Choroid plexus epithelial cell (primary cell): ENCODE measurements around the gene NTF4.
A peak's percentile ranks its signal among the peaks of the same experiment; 100 is the strongest.
"Not testable (repeated sequence)": the region's sequence is repeated elsewhere in the genome, so short reads cannot be mapped to it uniquely, and the experiment has no call there.

Experiments used
- DNase-seq: peaks from one replicate; pipeline ENCODE4 v3.0.0-alpha.2; 2010; ENCODE audit warnings: low read depth
- H3K4me3 ChIP-seq: 2 replicates; pipeline ENCODE4 v1.5.1; 2011; ENCODE audit warnings: low read depth, mild to moderate bottlenecking, control low read depth, low read length, moderate library complexity
- CTCF ChIP-seq: conservative IDR thresholded peaks from 2 replicates; pipeline ENCODE4 v1.5.1; 2011; ENCODE audit warnings: low read depth, mild to moderate bottlenecking, control low read depth, inconsistent platforms, low read length, moderate library complexity

The NTF4 gene

GRCh38 chr19:49057636-49058234, 6.9 kb downstream of the NTF4 start, which contains the start of gene CGB7:
Gene CGB7, minus strand, starts transcription at chr19:49057749. Its CDS starts 2,374 bp downstream, at chr19:49055375.
- DNase-seq, result peak; percentile 53
- no peak for TF ChIP-seq CTCF
- H3K4me3 ChIP-seq, result peak within 1 kb of the TSS; percentile 64

DNA sequence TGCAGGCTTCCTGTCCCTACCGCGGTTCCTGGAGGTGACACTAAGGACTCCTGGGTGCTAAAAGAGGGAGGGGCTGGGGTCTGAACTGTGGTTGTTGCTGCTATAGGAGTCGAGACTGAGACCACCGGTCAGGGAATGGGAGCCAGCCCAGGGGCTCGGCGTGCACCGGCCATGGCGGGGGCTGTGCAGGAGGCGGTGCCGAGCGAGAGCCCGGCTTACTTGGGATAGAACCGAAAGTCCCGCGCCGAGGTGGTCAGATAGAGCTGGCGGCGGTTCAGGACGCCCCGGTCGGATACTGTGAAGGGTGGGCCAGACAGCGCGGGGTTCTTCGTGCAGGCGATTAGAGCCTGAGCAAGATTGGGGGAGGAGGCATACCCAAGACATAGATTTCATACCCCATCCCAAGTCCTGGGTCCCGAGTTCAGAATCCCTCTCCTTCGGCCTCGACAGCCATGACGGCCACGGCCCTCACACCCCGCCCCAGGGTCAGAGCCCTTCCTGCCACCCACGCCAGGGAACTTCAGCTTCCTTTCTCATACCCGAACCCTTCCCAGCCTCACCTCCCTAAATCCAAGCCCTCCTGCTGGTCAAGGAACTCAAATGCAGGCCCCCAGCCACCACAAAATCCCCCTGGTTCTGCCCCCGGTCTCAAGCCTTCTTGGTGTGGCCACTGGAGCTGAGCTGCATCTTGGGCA, 7.6 kb downstream of the NTF4 start:
- H3K4me3 ChIP-seq, result peak overlapping the region; percentile 64
- not testable (repeated sequence) for DNase-seq

GRCh38 chr19:49056101-49056901, 8.3 kb downstream of the NTF4 start:
- DNase-seq, result peak; percentile 37
- TF ChIP-seq CTCF, result peak; percentile 41
- peak overlapping the region; percentile 64 for H3K4me3 ChIP-seq

GRCh38 chr19:49050376-49051033, 14.1 kb downstream of the NTF4 start:
- H3K4me3 ChIP-seq, result not testable (repeated sequence)
- DNase-seq, result peak; percentile 42

DNA sequence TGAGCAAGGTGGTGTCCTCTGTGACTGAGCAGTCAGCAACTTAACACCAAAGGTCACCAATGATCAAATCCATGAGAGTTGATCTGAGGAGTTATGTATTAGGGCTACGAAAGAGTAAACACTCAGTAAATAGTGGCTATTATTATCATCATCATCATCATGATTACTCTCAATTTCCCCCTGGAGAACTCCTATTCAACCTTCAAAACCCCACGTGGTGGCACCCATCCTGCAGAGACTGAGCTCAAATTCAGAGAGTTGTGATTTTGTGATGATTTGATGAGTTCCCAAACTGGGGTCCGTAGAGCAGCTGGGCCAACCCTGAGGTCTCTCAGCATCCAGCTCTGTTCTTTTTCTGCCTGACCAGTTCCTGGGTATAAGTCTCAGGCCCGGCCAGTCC, 14.8 kb downstream of the NTF4 start:
- not testable (repeated sequence) for DNase-seq, H3K4me3 ChIP-seq

DNA sequence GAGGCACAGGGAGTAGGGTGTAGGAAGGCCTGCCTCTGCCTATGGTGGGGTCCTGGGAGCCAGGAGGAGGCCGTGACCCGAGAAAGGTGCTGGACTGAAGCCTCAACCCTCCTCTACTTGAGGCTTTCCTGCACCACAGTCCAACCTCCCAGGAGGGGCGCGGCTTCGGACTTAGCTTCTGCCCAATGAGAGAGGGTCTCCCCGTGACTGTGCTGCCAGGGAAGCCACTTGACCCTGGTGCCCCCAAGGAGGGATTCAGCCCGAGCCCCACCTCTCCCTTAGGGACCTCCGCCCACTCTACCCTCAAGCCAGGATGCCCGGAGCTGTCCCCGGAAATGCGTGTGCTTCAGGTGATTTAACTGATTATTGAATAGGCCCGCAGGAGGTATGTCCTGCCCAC, 15.6 kb downstream of the NTF4 start, which contains the start of gene CGB8:
TSS of gene CGB8 (minus strand) at position 101 of the 400 bp plus-strand sequence. CDS start 372 bp downstream, outside the sequence.
- not testable (repeated sequence) for DNase-seq, H3K4me3 ChIP-seq

- not testable (repeated sequence) for DNase-seq, H3K4me3 ChIP-seq
Measured at GRCh38 chr19:49043548-49043947, 21.1 kb downstream of the NTF4 start, which contains the start of gene CGB5. Gene CGB5, plus strand, starts transcription at chr19:49043848. Its CDS starts 362 bp downstream, at chr19:49044210.

DNA sequence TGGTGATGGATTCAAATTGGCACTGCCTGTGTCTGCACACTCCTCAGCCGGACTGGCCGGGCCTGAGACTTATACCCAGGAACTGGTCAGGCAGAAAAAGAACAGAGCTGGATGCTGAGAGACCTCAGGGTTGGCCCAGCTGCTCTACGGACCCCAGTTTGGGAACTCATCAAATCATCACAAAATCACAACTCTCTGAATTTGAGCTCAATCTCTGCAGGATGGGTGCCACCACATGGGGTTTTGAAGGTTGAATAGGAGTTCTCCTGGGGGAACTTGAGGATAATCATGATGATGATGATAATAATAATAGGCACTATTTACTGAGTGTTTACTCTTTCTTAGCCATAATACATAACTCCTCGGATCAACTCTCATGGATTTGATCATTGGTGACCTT, 22.0 kb downstream of the NTF4 start:
- not testable (repeated sequence) for DNase-seq, H3K4me3 ChIP-seq

GRCh38 chr19:49042177-49042576, 22.4 kb downstream of the NTF4 start:
- TF ChIP-seq CTCF, result no peak

DNA sequence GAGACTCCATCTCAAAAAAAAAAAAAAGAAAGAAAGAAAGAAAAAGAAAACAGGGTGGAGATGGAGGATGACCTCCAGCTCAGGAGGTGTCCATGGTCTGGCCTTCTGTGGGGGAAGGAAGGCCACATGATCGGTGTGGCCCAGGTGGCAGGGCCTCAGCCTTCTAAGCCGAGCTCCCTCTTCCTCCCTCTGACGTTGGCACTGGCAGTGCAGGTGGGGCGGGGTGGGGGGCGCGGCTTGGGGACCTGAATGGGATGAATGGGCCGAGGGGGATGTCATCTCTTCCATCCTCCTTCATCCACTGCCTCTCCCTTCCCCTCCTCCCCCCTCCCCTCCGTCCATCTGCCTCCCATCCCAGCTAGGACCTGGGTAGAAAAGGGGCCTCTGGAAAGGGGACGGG, 24.9 kb downstream of the NTF4 start:
- not testable (repeated sequence) for H3K4me3 ChIP-seq, DNase-seq

More at GRCh38 chr19:49042177-49042576, 22.4 kb downstream of the NTF4 start:
- DNase-seq, result peak; percentile 28
- no peak overlapping the region for H3K4me3 ChIP-seq

GRCh38 chr19:49038557-49039276, 25.9 kb downstream of the NTF4 start:
- peak; percentile 65 for DNase-seq
- not testable (repeated sequence) for H3K4me3 ChIP-seq

DNA sequence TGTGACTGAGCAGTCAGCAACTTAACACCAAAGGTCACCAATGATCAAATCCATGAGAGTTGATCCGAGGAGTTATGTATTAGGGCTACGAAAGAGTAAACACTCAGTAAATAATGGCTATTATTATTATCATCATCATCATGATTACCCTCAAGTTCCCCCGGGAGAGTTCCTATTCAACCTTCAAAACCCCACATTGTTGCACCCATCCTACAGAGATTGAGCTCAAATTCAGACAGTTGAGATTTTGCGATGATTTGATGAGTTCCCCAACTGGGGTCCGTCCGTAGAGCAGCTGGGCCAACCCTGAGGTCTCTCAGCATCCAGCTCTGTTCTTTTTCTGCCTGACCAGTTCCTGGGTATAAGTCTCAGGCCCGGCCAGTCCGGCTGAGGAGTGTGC, 26.5 kb downstream of the NTF4 start:
- DNase-seq, H3K4me3 ChIP-seq: not testable (repeated sequence)
